ENCODE results near the gene DBH.
A peak's percentile ranks its signal among the peaks of the same experiment; 100 is the strongest.

Gene DBH

GRCh38 chr9:133685653-133686609, 49.8 kb downstream of the DBH start:
- no peak for DNase-seq

DNA sequence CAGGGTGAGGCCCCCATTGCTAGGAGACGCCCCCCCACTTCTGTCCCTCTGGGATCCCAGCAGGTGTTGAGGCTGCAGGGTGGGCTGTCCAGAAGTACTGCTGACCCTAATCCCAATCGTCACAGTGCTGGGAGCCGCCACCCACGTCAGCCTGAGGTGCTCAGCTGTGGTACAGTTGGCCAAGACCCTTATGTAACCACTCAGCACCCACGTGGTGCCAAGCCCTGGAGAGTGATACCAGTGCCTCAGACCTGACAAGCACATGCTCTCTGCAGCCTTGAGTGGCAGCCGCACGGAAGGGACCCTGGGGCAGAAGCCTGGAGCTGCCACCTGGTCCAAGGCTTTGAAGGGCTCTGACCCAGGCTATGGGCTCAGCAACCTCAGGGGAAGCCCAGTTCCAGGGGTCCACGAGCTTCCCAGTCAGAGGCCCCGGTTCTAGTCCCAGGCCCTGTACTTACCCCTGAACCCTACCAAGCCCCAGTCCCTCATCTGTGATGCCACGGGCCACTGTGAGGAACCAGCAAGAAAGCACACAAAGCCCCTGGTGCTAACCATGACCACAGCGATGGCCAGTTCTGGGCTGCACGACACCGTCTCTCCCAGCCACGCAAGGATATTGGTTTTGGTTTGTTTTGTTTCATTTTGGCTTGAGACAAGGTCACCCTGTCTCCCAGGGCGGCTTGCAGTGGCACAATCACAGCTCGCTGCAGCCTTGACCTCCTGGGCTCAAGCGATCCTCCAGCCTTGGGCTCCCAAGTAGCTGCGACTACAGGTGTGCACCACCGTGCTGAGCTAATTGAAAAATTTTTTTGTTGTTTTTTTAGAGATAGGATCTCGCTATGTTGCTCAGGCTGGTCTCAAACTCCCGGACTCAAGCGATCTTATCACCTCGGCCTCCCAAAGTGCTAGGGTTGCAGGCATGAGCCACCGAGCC, 50.7 kb downstream of the DBH start:
- no peak for DNase-seq

GRCh38 chr9:133687856-133688761, 51.9 kb downstream of the DBH start:
- DNase-seq, result no peak

GRCh38 chr9:133689151-133689763, 53.1 kb downstream of the DBH start:
- no peak for DNase-seq

GRCh38 chr9:133690081-133690561, 54.0 kb downstream of the DBH start:
- DNase-seq, result no peak

DNA sequence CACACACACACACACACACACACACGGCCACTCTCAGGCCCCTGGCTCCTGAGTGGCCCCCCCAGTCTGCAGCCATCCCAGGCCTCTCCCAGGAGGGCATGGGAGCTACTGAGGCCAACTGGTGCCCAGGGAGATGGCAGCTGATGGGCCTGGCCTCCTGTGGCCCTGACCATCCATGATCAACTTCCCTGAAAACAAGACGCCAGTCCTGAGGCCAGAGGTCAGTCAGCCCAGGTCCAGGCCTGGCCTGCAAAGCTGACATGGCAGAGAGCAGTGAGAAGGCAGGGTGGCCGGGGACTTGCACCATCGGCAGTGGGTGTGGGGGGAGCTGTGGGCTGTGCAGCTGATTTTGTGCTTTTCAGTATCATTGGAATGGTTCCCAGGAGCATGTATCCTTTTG, 55.0 kb downstream of the DBH start:
- no peak for DNase-seq

GRCh38 chr9:133691626-133692363, 55.6 kb downstream of the DBH start:
- no peak for DNase-seq

GRCh38 chr9:133692364-133692985, 56.3 kb downstream of the DBH start:
- no peak for DNase-seq

- no peak for DNase-seq
Measured at GRCh38 chr9:133693116-133693515, 57.0 kb downstream of the DBH start.

GRCh38 chr9:133693703-133694529, 57.8 kb downstream of the DBH start:
- DNase-seq, result no peak

- no peak for DNase-seq
Measured at GRCh38 chr9:133694686-133695085, 58.5 kb downstream of the DBH start.

- no peak for DNase-seq
Measured at GRCh38 chr9:133696071-133696472, 59.9 kb downstream of the DBH start.

DNA sequence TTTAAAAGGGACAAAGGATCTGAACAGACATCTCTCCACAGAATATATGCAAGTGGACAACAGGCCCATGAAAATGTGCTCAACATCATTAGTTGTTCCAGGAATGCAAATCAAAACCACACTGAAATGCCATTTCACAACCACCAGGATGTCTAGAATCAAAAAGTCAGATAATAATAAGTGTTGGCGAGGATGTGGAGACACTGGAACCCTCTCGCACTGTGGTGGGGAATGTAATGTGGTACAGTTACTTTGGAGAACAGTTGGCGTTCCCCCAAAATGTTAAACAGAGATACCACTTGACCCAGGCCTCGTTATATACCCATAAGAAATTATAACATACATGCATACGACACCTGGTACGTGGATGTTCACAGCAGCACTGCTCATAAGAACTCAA, 63.4 kb downstream of the DBH start:
- DNase-seq, result no peak

- no peak for DNase-seq
Measured at GRCh38 chr9:133700819-133701320, 64.7 kb downstream of the DBH start.

GRCh38 chr9:133701321-133701980, 65.3 kb downstream of the DBH start:
- DNase-seq, result no peak

DNA sequence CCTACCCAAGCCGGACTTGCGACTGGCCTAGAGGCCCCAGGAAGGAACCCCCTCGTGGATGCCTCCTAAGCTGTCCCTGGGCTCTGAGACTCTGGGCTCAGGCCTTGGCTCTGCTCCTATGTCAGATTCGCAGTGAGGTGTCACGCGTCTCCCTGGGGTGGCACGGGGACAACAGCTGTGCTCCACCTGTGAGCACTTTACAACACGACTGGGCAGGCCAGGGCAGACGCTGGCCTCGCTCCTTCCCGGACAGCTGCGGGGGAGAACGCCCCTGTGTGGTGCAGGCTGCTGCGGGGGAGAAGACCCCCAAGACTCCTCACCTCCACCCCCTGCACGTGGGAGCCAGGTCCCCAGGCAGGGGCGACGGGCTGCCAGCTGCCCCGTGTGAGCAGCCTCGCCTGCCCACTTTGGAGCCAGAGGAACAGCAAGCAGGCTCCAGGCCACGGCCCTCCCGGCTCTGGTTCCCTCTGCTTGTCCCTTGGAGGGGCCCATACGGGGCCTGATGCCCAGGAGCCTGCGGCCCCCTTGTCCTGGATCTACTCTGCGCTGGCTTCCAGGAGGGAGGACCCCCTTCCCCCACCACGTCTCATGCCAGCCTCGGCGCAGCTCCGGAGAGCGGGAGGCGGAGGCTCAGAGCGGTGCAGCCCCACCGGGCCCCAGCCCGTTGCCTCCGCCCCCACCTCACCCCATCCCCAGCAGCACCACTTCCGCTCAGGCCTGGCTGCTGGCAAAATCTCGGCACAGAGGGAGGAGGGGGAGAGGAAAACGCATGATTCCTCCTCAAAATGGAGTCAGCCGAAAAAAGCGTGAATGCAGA, 66.0 kb downstream of the DBH start:
- DNase-seq, result peak; percentile 18

GRCh38 chr9:133702798-133703590, 66.8 kb downstream of the DBH start:
- no peak for DNase-seq

All from hematopoietic multipotent progenitor cell treated with erythropoietin and hydrocortisone succinate and interleukin-3 and kit ligand, for 4 days (in vitro differentiated cells).